Ectodermal cell (in vitro differentiated cells): ENCODE measurements around the gene KCNK7.

Source experiments
- H3K27ac ChIP-seq: 2 replicates; pipeline ENCODE4 v1.7.0; 2013; ENCODE audit warnings: mild to moderate bottlenecking, low read depth, low read length; ENCODE audit not compliant: insufficient read depth, poor library complexity, severe bottlenecking
- H3K27me3 ChIP-seq: 2 replicates; pipeline ENCODE4 v1.7.0; 2013; ENCODE audit warnings: mild to moderate bottlenecking, low read length; ENCODE audit not compliant: insufficient read depth, control insufficient read depth, poor library complexity, severe bottlenecking
- H3K36me3 ChIP-seq: one replicate; pipeline ENCODE4 v1.7.0; 2013; ENCODE audit warnings: low read length; ENCODE audit not compliant: control insufficient read depth, insufficient read depth
- H3K4me1 ChIP-seq: one replicate; pipeline ENCODE4 v1.7.0; 2013; ENCODE audit warnings: low read length; ENCODE audit not compliant: control insufficient read depth, insufficient read depth
- H3K4me3 ChIP-seq: 2 replicates; pipeline ENCODE4 v1.7.0; 2013; ENCODE audit warnings: low read depth, low read length, control low read depth; ENCODE audit not compliant: insufficient read depth
- H3K9me3 ChIP-seq: 2 replicates; pipeline ENCODE4 v1.7.0; 2013; ENCODE audit warnings: mild to moderate bottlenecking, low read length, moderate library complexity; ENCODE audit not compliant: control insufficient read depth
- WGBS, 2 experiments: methylation state at CpG; one replicate each; pipeline ENCODE4 v1.1.7; 2013; ENCODE audit warnings: missing lambda C conversion rate in 2 of 2; 5-methylcytosine and 5-hydroxymethylcytosine counted together

The KCNK7 gene

GRCh38 chr11:65563601-65564000, 32.0 kb downstream of the KCNK7 start:
- peaks cover 26% of the 10 kb centered on the region for H3K4me1 ChIP-seq
- H3K27ac ChIP-seq: no peak overlapping the region
- H3K27me3 ChIP-seq: peaks cover 9% of the 10 kb centered on the region
- WGBS, 2 experiments: 92 to 93% methylated on average over 4 of the region's 4 CpGs
- H3K4me3 ChIP-seq: no peak overlapping the region
- H3K36me3 ChIP-seq: no peaks in the 10 kb centered on the region
- H3K9me3 ChIP-seq: no peaks in the 10 kb centered on the region

- Histone ChIP-seq H3K27ac (no peak overlapping the region), H3K27me3 (peaks cover 9% of the 10 kb centered on the region), H3K4me1 (peaks cover 26% of the 10 kb centered on the region), H3K36me3 (no peaks in the 10 kb centered on the region), H3K9me3 (no peaks in the 10 kb centered on the region), H3K4me3 (no peak overlapping the region)
- WGBS, 2 experiments: 86 to 90% methylated on average over 8 to 9 of the region's 9 CpGs
Measured at GRCh38 chr11:65562788-65563187, 32.8 kb downstream of the KCNK7 start.

- peaks cover 15% of the 10 kb centered on the region for H3K27me3 ChIP-seq
- H3K4me3 ChIP-seq: no peak overlapping the region
- WGBS, 2 experiments: 92 to 94% methylated on average over 7 of the region's 7 CpGs
- H3K4me1 ChIP-seq: peaks cover 30% of the 10 kb centered on the region
- H3K36me3 ChIP-seq: no peaks in the 10 kb centered on the region
- no peak overlapping the region for H3K27ac ChIP-seq
- no peaks in the 10 kb centered on the region for H3K9me3 ChIP-seq
Measured at GRCh38 chr11:65562020-65562419, 33.6 kb downstream of the KCNK7 start.

- Histone ChIP-seq H3K9me3 (no peaks in the 10 kb centered on the region), H3K27me3 (peaks cover 21% of the 10 kb centered on the region), H3K27ac (peak overlapping the region; percentile 27), H3K36me3 (no peaks in the 10 kb centered on the region), H3K4me1 (peaks cover 34% of the 10 kb centered on the region), H3K4me3 (no peak overlapping the region)
- 14 to 16% methylated on average over 15 of the region's 15 CpGs for WGBS, 2 experiments
Measured at GRCh38 chr11:65560555-65561418, 34.8 kb downstream of the KCNK7 start.

GRCh38 chr11:65559951-65560537, 35.6 kb downstream of the KCNK7 start:
- peaks cover 25% of the 10 kb centered on the region for H3K27me3 ChIP-seq
- H3K27ac ChIP-seq: peak overlapping the region; percentile 27
- no peaks in the 10 kb centered on the region for H3K36me3 ChIP-seq
- H3K4me3 ChIP-seq: no peak overlapping the region
- peaks cover 37% of the 10 kb centered on the region for H3K4me1 ChIP-seq
- 49 to 55% methylated on average over 5 of the region's 5 CpGs for WGBS, 2 experiments
- H3K9me3 ChIP-seq: no peaks in the 10 kb centered on the region

GRCh38 chr11:65559535-65559934, 36.1 kb downstream of the KCNK7 start:
- Histone ChIP-seq H3K4me1 (peaks cover 42% of the 10 kb centered on the region), H3K4me3 (no peak overlapping the region), H3K36me3 (no peaks in the 10 kb centered on the region), H3K27me3 (peaks cover 30% of the 10 kb centered on the region), H3K27ac (no peak overlapping the region), H3K9me3 (no peaks in the 10 kb centered on the region)
- WGBS, 2 experiments: 73 to 79% methylated on average over 5 of the region's 5 CpGs

GRCh38 chr11:65558930-65559509, 36.6 kb downstream of the KCNK7 start:
- H3K27ac ChIP-seq: no peak overlapping the region
- peak overlapping the region; percentile 46 for H3K4me3 ChIP-seq
- no peaks in the 10 kb centered on the region for H3K9me3 ChIP-seq
- 59 to 60% methylated on average over 19 of the region's 19 CpGs for WGBS, 2 experiments
- peaks cover 47% of the 10 kb centered on the region for H3K4me1 ChIP-seq
- no peaks in the 10 kb centered on the region for H3K36me3 ChIP-seq
- peaks cover 35% of the 10 kb centered on the region for H3K27me3 ChIP-seq

- H3K4me1 ChIP-seq: peaks cover 55% of the 10 kb centered on the region
- H3K9me3 ChIP-seq: no peaks in the 10 kb centered on the region
- peaks cover 39% of the 10 kb centered on the region for H3K27me3 ChIP-seq
- H3K27ac ChIP-seq: no peak within 1 kb of the TSS
- WGBS, 2 experiments: 1% methylated on average over 78 to 79 of the region's 79 CpGs
- H3K36me3 ChIP-seq: no peaks in the 10 kb centered on the region
- peak within 1 kb of the TSS; percentile 46 for H3K4me3 ChIP-seq
Measured at GRCh38 chr11:65558002-65558929, 37.3 kb downstream of the KCNK7 start, which contains the start of gene LTBP3. Gene LTBP3, minus strand, starts transcription at chr11:65558359. Its CDS starts 400 bp downstream, at chr11:65557959.

GRCh38 chr11:65557280-65558001, 38.2 kb downstream of the KCNK7 start:
- peaks cover 39% of the 10 kb centered on the region for H3K27me3 ChIP-seq
- 8% methylated on average over 47 of the region's 47 CpGs for WGBS, 2 experiments
- H3K27ac ChIP-seq: no peak overlapping the region
- H3K9me3 ChIP-seq: no peaks in the 10 kb centered on the region
- H3K36me3 ChIP-seq: no peaks in the 10 kb centered on the region
- peak overlapping the region; percentile 46 for H3K4me3 ChIP-seq
- peaks cover 59% of the 10 kb centered on the region for H3K4me1 ChIP-seq
